Endothelial cell of umbilical vein (primary cell): ENCODE results near the gene ANO6.

ENCODE experiments used
- CTCF ChIP-seq, 2 donors: IDR thresholded peaks; 1 replicate in 1 of 2; 2 replicates in 1 of 2; pipeline ENCODE4 v1.5.1; 2011; ENCODE audit warnings: low read length in 2 of 2, mild to moderate bottlenecking in 2 of 2, moderate library complexity in 2 of 2, control low read depth in 1 of 2, inconsistent platforms in 1 of 2, low read depth in 1 of 2; ENCODE audit not compliant: insufficient read depth in 1 of 2; ENCODE audit errors: extremely low read depth in 1 of 2
- EZH2 ChIP-seq: IDR thresholded peaks from 2 replicates; pipeline ENCODE4 v1.6.1; 2012; ENCODE audit warnings: borderline replicate concordance, low read depth, mild to moderate bottlenecking, moderate library complexity, low read length, inconsistent platforms; ENCODE audit not compliant: severe bottlenecking
- MAX ChIP-seq: IDR thresholded peaks from 2 replicates; pipeline ENCODE4 v1.6.1; 2011; ENCODE audit not compliant: insufficient read depth, insufficient read length
- POLR2A ChIP-seq: IDR thresholded peaks from 2 replicates; pipeline ENCODE4 v1.6.1; 2012; ENCODE audit warnings: low read depth, mild to moderate bottlenecking, control low read depth, low read length

GRCh38 chr12:45377815-45378214 is 161.9 kb downstream of the ANO6 start:
- TF ChIP-seq POLR2A, result no peak
- no peak for TF ChIP-seq CTCF (IDR thresholded peaks at IDR 0.05; ENCODE audit: extremely low read depth in 1 of 2, insufficient read depth in 1 of 2, low read depth in 1 of 2, low read length in 2 of 2)
- no peak for TF ChIP-seq EZH2
- no peak for TF ChIP-seq MAX
